Heart left ventricle (tissue), 13 donors: ENCODE data around the gene SH2D1B.
"Not testable (repeated sequence)": the region's sequence is repeated elsewhere in the genome, so short reads cannot be mapped to it uniquely, and the experiment has no call there.

ENCODE experiments used
- POLR2A ChIP-seq, 2 donors: fragments of 450-650 bp; IDR thresholded peaks; one replicate each; pipeline ENCODE4 v1.6.1; 2017; ENCODE audit warnings: antibody characterized with exemption in 2 of 2, mild to moderate bottlenecking in 2 of 2, moderate library complexity in 2 of 2
- TF ChIP-seq, protein P1 (sequence below), 12 donors: fragments of 200-600 bp; sonication (generic) in 4 of 12; IDR thresholded peaks; one replicate each; pipeline versions ENCODE4 v1.5.0 to v1.8.0; 2018 to 2022; ENCODE audit warnings: antibody characterized with exemption in 12 of 12, mild to moderate bottlenecking in 5 of 12
- donor health status: ischemic (EF 13 %, LVEDD 7.1; RV severe dilation, severe dysfunction).
- donor health status: DM: no; HTN: yes; CAD: no.
- donor health status: DM: no; HTN: no; CAD: no.
- donor health status: ischemic (EF 25% LVEDD 6.9; RV normal size, moderate dysfunction).
- donor health status: ischemic (EF 25% LVEDD 5.7; RV mildly dilated, moderate dysfunction).
- donor health status: ischemic (EF 35%, LVEDD 5.7; RV mildly dilated, moderate dysfunction).
- donor health status: nonischemic (EF 11% LVEDD 7.7; RV severe dilation, severe dysfunction).
- donor health status: DM: yes; HTN: yes; CAD: no.
- donor health status: PGD.
- donor health status: ischemic (EF 29% LVEDD 5.4; RV normal size, mild dysfunction).
- donor health status: nonischemic (EF 23%, LVEDD 6.1; RV moderate dilation, normal function).

DNA sequence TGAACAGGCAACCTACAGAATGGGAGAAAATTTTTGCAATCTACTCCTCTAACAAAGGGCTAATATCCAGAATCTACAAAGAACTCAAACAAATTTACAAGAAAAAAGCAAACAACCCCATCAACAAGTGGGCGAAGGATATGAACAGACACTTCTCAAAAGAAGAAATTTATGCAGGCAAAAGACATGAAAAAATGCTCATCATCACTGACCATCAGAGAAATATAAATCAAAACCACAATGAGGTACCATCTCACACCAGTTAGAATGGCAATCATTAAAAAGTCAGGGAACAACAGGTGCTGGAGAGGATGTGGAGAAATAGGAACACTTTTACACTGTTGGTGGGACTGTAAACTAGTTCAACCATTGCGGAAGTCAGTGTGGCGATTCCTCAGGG lies 42.4 kb upstream of the SH2D1B start:
- TF ChIP-seq, protein P1, sequence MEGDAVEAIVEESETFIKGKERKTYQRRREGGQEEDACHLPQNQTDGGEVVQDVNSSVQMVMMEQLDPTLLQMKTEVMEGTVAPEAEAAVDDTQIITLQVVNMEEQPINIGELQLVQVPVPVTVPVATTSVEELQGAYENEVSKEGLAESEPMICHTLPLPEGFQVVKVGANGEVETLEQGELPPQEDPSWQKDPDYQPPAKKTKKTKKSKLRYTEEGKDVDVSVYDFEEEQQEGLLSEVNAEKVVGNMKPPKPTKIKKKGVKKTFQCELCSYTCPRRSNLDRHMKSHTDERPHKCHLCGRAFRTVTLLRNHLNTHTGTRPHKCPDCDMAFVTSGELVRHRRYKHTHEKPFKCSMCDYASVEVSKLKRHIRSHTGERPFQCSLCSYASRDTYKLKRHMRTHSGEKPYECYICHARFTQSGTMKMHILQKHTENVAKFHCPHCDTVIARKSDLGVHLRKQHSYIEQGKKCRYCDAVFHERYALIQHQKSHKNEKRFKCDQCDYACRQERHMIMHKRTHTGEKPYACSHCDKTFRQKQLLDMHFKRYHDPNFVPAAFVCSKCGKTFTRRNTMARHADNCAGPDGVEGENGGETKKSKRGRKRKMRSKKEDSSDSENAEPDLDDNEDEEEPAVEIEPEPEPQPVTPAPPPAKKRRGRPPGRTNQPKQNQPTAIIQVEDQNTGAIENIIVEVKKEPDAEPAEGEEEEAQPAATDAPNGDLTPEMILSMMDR (IDR thresholded peaks at IDR 0.05) = not testable (repeated sequence)
- TF ChIP-seq POLR2A (IDR thresholded peaks at IDR 0.05) = not testable (repeated sequence)
